NCI-H748 (cell line): ENCODE results near the gene FLT3LG.
A peak's percentile ranks its signal among the peaks of the same experiment; 100 is the strongest.
"Not testable (repeated sequence)": the region's sequence is repeated elsewhere in the genome, so short reads cannot be mapped to it uniquely, and the experiment has no call there.

ENCODE experiments used
- DNase-seq: peaks from one replicate; lab custom pipeline; 2025; ENCODE audit not compliant: unreplicated experiment; lab: John Stamatoyannopoulos, UW

Gene FLT3LG

DNA sequence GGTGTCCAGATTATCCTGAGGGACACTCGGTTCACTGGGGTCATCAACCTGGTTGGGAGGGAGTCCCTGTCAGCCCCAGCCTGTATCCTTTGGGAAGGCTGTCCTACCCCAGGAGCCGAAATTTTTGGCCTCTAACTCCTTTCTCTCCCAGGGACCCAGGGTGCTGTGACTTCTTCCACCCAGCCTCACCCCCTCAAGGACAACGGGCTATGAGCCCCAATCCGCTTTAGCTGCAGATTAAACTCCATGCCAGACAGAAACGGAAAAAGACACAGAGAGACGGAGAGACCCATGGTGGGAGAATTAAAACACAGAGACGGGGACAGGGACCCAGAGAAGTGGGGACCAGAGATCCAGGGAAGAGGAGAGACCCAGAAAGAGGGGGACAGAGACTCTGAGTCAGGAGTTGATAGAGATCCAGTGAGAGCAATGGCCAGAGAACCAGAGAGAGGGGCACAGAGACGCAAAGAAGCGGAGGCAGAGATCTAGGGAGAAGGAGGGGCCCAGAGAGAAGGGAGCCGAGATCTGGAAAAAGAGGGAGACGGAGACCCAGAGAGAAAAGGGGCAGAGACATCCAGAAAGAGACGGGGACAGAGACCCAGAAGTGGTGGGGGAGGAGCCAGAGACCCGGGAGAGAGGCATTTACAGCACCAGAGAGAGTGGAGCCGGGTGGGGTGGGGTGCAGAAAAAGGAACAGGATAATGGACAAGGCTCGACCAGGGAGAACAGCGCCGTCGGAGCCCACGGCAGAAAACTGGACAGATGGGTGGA, 33.4 kb upstream of the FLT3LG start:
- no peak for DNase-seq

DNA sequence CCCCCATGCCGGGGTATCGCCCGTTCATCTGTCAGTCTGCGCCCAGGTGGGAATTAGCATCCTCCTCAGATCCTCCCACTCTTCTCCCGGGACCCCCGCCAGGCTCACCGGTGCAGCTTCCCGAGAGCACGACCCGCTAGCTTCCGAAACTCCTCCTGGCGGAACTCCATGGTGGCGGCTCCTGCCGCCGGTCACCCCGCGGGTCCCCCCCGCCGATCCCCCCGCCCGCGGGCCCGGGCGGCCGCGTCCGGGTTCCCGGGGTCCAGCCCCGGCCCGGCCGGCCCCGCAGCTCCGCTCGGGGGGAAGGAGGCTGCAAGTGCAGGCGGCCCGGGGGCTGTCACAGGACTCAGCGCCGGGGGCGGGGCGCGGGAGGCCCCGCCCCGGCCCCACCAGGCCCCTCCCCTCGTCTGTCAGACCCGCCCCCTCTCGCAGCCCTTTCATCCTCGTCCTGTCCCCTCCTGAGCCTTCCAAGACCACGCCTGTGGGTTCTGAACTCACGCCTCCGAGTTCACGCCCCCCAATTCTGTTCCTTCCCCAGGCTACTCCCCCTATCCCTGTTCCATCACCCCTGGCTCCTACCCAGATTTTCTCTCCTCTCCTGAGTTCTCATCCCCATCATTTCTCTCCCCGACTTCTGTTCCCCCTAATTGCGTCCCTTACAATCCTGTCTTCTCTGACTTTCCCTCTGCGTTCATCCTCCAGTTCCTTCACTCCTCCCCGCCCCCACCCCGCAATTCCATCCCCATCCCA, 32.6 kb upstream of the FLT3LG start, which contains the start of gene SLC17A7:
TSS of gene SLC17A7 (minus strand) at position 318 of the 750 bp plus-strand sequence. CDS start at position 170, 148 bp downstream.
- DNase-seq, result peak; percentile 77

DNA sequence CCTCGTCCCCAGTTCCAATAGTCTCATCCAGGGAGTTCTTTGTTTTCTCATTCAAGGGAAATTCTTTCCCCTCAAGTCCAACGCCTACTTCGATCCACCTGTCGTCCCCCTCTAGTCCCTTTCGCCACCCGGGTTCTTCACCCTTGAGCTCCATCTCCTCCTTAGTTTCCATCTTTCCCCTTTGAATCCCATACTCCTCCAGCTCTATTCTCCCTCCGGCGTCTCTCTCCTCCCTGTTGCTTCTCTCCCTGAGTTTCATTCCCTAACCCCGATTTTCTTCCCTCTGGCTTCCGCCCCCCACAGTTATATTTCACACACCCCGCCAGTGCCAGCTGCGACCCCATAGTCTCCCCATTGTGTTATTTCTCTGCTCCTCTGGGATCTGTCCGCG, 32.1 kb upstream of the FLT3LG start:
- no peak for DNase-seq

DNA sequence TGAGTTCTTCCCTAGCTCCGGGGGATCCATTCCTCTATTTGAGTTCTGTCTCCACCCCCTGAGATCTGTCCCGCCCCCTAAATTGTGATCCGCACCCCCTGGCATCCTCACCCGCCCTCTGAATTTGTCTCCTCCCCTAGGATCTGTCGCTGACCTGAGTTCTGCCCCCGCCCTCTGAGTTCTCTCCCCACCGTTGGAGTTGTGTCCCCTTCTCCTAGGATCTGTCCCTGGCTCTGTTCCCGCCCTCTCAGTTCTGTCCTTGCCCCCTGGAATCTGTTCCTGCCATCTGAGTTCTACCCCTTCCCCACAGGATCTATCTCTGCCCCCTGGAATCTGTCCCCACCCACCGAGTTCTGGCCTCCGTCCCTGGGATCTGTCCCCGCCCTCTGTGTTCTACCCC, 31.7 kb upstream of the FLT3LG start:
- DNase-seq, result no peak

DNA sequence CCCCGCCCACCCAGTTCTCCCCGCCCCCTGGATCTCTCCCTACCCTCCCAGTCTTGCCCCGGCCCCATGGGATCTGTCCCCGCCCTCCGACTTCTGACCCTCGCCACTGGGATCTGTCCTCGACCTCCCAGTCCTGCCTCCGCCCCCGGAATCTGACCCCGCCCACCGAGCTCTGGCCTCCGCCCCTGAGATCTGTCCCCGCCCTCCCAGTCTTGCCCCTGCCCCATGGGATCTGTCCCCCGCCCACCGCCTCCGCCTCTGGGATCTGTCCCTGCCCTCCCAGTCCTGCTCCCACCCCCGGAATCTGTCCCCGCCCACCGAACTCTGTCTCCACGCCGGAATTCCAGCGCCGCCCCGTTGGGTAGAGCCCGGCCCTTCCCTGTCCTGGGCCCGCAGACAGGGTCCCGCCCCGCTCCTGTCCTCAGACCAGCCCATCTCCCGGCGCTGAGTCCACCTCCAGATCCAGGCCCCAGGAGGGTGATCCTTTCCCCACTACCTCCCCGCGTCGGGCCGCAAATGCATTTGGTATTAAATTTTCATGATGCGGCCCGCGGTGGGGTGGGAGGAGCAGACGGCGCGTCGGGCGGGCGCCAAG, 31.1 kb upstream of the FLT3LG start:
- peak; percentile 91 for DNase-seq

DNA sequence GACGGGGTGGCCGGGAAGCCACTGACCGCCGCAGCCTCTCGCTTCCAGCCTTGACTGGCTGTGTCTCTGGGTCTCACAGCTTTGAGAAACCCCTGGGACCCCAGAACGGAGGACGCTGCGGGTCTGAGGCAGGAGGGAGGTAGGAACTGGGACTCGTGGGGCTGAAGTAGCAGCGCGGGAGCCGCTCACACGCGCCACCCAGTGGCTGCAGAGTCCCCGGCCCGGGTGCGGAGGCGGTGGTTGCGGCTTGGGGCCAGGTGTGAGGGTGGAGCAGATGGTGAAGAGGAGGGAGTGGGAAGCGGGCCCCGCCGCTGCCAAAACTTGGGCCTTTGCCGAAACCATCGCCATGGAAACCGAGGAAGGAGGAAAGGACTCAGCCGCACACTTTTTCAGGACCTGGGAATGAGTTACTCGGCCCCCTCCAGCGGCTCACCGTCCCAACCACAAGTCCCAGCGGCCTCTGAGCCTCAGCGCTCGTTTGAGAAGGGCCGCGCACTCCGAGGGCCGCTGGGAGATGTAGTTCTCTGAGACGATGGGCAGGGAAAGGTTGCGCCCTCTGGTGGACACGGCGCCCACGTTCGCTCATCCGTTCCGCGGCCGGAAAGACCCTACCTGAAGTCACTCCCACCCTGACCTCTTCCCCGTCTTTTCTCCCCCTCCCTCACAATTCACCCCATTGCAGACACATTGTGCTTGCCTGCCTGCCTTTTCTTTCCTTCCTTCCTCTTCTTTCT, 30.5 kb upstream of the FLT3LG start:
- DNase-seq, result peak; percentile 98

DNA sequence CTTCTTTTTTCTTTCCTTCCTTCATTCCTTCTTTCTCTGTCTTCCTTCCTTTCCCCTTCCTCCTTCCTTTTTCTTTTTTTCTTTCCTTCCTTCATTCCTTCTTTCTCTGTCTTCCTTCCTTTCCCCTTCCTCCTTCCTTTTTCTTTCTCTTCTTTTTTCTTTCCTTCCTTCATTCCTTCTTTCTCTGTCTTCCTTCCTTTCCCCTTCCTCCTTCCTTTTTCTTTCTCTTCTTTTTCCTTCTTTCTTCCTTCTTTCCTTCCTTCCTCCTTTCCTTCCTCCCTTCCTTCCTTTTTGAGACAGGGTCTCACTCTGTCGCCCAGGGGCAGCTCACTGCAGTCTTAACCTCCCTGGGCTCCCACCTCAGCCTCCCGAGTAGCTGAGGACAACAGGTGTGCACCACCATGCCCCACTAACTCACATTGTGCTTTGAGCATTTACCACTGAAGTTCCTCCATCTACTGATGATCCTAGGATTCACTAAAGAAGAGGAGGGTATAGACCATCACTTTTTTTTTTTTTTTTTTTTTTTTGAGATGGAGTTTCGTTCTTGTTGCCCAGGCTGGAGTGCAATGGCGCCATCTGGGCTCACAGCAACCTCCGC, 29.8 kb upstream of the FLT3LG start:
- not testable (repeated sequence) for DNase-seq

DNA sequence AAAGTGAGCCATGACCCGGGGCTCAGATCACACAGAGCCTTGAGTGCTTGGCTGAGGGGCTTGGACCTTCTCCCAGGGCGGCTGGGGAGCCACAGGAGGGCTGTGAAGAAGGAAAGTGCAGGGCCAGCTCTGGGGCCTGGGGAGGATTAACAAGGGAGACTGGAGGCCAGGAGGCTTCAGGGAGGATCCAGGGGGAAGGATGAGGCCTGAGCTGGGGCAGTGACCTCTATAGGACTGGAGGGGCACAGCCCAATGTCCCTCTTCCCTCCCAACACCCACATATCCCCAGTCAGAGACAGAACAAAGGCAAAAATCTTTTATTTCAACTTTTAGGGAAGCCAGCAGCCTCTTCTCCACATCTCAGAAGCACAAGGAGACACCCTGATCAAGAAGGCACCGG, 28.0 kb upstream of the FLT3LG start:
- DNase-seq, result no peak

DNA sequence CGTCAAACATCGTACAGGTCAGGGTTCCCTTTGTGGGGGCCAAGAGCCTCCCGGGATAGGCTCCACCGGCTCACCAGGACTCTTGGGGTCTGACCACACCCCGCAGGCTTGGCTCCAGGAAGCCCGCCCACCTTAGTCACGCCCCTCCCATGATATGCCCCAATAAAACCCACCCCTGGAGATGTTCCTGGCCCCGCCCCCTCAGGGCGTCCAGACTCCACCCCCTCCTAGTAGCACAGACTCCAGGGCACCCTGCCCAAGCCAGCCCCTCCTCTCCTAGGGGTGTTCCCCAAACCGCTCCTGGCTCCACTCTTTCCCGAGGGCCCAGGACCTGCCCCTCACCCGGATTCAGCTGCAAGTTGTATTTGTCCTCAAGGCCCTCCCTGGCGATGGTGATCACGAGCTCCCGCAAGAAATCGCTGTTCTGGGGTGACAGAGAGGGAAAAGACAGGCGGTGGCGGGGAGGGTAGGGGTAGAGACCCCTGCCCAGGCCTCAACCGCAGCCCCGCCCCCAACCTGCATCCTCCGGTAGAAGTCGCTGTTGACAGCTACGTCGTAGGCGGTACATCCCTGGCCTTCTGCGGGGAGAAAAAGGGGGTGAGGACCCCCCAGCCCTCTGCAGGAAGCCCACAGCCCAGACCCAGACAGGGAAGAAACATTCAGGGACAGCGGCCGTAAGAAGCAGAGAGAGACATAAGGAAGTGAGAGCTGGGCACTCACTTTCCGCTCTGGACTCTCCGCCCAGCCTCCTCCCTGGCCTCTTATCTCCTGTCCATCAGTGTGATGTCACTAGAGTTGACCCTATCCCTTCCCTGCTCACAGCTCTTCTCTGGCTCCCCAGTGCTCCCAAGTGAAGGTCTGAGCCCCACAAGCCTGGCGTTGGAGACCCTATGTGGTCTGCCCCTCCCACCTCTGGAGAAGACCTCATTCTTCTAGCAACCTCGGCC, 26.3 kb upstream of the FLT3LG start:
- peak; percentile 33 for DNase-seq

DNA sequence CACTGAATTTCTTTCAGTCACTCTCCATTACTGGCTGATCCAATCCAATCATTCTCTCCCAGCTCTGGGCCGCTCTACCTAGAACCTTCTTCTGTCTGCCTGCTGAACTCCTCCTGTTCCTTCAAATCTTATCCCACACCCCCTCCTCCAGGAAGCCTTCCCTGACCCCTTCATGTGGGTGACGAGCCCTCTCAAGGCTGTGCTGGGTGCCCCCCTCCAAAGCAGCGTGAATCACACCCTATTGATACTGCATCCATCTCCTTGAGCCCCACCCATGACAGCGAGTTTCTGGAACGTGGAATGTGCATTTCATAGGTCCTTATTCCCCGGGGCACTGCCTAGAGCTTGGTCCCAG, 25.6 kb upstream of the FLT3LG start:
- no peak for DNase-seq

DNA sequence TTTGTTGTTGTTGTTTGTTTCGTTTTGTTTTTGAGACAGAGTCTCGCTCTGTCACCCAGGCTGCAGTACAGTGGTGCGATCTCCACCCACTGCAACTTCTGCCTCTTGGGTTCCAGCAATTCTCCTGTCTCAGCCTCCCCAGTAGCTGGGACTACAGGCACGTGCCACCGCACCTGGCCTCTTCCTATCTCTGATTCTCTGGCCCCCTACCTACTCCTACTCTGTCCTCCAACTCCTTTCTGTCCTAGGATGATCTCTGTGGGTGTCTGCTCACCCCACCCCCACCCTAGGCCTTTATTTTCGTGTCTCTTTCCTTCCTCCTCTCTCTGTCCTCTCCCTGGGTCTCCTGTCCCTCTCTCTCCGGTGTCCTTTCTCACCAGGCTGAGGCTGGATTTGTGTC, 23.6 kb upstream of the FLT3LG start:
- no peak for DNase-seq

DNA sequence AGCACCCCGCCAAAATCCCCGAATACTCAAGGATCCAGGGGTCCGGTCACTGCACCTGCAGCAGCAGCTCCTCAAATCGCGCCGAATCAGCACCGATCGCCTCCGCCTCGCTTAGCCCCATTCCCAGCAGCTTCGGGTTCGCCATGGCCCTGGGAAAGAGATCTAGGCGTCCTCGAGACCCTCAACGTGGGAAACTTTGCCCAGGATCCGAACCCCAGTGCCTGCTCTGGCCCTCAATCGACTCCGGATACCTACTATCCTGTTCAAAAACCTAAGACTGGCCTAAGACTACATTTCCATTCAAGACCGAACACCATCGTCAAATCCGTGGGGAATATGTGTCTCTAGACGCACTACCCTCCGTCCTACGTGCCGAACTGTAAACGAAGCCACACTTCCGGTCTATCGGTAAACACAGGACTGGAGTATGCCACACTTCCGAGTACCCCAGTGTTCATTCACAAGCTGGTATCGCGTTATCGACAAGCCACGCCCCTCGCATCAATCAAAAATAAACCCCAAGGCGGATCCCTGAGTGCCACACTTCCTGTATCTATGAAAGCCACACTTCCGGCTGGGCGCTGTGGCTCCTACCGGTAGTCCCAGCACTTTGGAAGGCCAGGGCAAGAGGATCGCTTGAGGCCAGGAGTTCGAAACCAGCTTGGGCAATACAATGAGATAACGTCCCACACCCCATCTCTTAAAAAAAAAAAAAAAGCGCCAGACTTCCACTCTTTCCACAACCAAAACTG, 22.4 kb upstream of the FLT3LG start, which contains the start of gene PIH1D1:
TSS of gene PIH1D1 (minus strand) at position 385 of the 752 bp plus-strand sequence. CDS start at position 145, 240 bp downstream.
- peak; percentile 100 for DNase-seq

DNA sequence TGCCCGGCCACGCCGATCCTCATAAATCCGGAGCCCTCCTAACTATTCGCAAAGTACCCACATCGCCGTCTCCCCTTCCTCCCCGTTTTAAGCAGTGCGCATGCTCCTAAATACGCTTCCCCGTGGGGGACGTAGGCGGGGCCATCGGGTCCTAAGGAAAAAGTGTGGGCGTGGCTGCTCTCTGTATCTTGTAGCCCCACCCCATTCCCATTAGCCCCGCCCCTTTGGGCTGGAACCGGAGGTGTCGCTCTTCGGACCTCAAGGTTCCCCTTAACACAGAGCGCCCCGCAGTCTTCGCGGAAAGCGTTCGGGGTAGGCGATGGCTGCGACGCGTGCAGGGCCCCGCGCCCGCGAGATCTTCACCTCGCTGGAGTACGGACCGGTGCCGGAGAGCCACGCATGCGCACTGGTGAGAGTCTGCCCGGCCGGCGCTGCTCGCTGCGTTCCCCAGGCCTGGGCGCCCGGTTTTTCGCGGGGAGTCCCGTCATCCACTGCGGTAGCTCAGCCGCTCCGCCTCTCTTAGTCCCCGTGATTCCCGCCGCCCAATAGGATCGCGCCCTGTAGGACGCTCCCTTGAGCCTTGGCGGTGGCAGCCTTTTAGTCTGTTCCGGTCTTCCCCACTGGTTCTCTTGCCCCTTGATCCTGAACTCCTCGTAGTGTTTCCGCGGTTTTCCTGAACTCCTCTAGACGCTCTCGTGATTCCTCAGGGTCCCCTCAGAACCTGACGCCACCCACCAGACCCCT, 20.8 kb upstream of the FLT3LG start, which contains the start of gene ALDH16A1:
TSS of gene ALDH16A1 (plus strand) at position 213 of the 744 bp plus-strand sequence. CDS start at position 320, 107 bp downstream.
- peak; percentile 99 for DNase-seq

DNA sequence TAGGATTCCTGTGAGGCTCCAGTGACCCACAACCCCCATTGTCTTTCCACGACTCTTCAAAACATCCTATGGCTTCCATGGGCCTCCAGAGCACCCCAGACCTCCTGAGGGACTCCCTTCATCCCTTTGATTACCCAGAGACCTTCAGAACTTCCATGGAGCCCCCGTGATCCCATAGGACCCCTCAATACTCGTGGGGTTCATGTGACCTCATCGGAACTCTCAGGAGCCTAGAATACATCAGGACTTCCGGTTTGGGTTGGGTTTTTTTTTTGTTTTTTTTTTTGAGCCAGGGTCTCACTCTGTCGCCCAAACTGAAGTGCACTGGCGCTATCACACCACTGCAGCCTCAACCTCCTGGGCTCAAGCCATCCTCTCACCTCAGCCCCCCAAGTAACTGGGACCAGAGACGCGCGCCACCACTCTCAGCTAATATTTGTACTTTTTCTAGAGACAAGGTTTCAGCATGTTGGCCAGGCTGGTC, 20.2 kb upstream of the FLT3LG start:
- DNase-seq, result no peak

DNA sequence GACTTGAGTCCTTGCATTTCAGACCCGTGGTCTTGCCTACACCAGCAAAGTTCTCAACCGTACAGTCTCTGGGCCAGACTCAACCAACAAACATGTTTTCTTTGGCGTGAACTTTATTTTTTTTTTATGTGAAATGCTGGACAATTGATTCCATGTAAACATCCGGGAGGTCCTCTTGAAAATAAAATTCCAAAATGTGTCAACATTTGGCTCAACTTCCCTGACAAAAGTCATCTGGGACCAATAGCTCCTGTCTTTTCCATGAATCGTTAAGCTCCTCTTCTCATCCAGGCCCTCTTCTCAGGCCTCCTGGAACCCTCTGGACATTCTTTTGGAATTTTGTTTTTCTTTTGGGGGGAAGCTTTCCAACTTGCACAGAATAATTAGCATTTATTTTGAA, 18.2 kb upstream of the FLT3LG start:
- DNase-seq, result no peak

DNA sequence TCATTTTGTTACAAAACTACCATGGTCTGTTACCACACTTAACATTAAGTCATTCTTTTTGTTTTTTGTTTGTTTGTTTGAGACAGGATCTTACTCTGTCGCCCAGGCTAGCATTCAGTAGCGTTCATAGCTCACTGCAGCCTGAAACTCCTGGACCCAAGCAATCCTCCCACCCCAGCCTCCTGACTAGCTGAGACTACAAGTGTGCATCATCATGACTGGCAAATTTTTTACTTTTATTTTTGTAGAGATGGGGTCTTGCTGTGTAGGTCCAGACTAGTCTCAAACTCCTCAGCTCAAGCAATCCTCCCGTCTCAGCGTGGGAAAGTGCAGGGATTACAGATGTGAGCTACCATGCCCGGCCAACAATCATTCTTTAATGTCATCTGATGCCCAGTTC, 17.7 kb upstream of the FLT3LG start:
- DNase-seq, result no peak

DNA sequence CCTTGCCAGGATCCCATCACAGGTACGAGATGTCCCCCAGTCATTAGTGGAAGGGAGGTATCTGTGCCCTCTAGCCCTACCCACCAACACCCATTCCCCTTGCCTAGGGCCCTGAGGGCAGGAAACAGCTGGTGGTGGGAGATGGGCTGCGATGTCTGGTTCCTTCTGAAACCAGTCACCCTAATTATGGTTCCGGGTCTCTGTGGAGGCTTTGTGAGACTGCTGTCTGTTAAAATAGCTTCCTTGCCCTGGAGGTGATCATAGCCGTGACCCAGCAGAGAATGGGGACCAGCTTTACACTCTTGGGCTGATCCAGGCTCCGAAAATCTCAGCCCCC, 15.5 kb upstream of the FLT3LG start:
- DNase-seq, result no peak

DNA sequence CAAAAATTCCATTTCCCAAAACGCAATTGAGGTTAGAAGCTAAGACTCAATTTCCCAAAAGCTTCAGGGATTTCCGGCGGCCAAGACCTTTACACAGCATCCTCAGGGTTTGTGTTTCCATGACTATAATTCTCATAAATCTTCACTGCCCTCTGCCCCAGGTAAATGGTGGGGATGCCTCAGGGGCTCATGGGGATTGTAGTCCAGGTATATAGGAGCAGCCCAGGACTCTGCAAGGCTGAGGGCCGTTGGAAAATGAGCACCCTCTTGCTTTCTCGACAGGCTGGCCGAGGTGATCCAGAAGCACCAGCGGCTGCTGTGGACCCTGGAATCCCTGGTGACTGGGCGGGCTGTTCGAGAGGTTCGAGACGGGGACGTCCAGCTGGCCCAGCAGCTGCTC, 14.6 kb upstream of the FLT3LG start:
- no peak for DNase-seq
